HEK293T (cell line): ENCODE results near the gene PKD1L1.

Experiments
- BHLHE40 ChIP-seq: fragments of 450-650 bp; IDR thresholded peaks from 2 replicates; pipeline ENCODE4 v1.6.1; 2016; ENCODE audit warnings: mild to moderate bottlenecking, moderate library complexity, borderline replicate concordance
- FOXA1 ChIP-seq: fragments of 450-650 bp; IDR thresholded peaks from 2 replicates; pipeline ENCODE4 v1.6.1; 2016; ENCODE audit warnings: mild to moderate bottlenecking
- FOXK2 ChIP-seq: fragments of 450-650 bp; IDR thresholded peaks from 2 replicates; pipeline ENCODE4 v1.6.1; 2016; ENCODE audit warnings: mild to moderate bottlenecking
- HDGF ChIP-seq: fragments of 450-650 bp; IDR thresholded peaks from 2 replicates; pipeline ENCODE4 v1.6.1; 2017; ENCODE audit warnings: antibody characterized with exemption, borderline replicate concordance
- L3MBTL2 ChIP-seq: fragments of 450-650 bp; conservative IDR thresholded peaks from 2 replicates; pipeline ENCODE4 v1.6.1; 2016; ENCODE audit warnings: mild to moderate bottlenecking
- LEF1 ChIP-seq: fragments of 450-650 bp; IDR thresholded peaks from 2 replicates; pipeline ENCODE4 v1.6.1; 2017; ENCODE audit warnings: mild to moderate bottlenecking, borderline replicate concordance
- SP1 ChIP-seq: fragments of 450-650 bp; IDR thresholded peaks from 2 replicates; pipeline ENCODE4 v1.6.1; 2017
- SUZ12 ChIP-seq: fragments of 450-650 bp; IDR thresholded peaks from 2 replicates; pipeline ENCODE4 v1.6.1; 2016; ENCODE audit warnings: mild to moderate bottlenecking
- TARDBP ChIP-seq: fragments of 450-650 bp; IDR thresholded peaks from 2 replicates; pipeline ENCODE4 v1.6.1; 2016
- ZNF384 ChIP-seq: fragments of 450-650 bp; IDR thresholded peaks from 2 replicates; pipeline ENCODE4 v1.6.1; 2016
- TF ChIP-seq, protein P1 (sequence below): fragments of 450-650 bp; IDR thresholded peaks from 2 replicates; pipeline ENCODE4 v1.6.1; 2016

DNA sequence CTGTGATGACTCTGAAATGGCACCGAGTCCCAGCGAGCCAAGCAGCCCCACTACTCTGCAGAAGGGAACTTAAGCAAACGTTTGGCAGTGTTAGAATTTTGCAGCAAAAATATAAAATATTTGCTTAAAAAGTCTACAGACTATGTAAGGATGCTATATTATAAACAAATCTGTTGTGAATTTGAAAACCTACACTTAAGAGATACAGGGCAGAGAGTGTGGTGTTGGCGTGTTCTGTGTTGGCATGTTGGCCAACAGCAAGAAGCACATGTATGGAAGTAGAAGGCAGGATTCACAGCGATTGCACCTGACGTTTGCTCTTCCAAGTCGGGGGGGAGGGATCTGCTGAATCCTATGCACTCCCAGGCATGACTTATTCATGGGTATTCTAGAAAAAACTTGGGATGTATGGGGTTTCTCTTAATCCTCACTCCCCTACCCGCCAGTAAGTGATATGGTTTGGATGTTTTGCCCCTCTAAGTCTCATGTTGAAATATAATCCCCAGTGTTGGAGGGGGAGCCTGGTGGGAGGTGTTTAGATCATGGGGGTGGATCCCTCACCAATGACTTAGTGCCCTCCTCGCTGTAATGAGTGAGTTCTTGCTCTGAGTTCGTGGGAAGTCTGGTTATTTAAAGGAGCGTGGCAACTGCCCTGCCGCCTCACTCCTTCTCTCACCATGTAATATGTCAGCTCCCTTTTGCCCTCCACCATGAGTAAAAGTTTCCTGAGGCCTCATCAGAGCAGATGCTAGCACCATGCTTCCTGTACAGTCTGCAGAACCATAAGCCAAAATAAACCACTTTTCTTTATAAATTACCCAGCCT is 62.1 kb downstream of the PKD1L1 start:
- TF ChIP-seq SUZ12 (no peak), SP1 (no peak), FOXA1 (no peak), LEF1 (no peak), FOXK2 (no peak), TARDBP (no peak), ZNF384 (no peak), BHLHE40 (no peak), HDGF (no peak), L3MBTL2 (no peak)
- TF ChIP-seq, protein P1, sequence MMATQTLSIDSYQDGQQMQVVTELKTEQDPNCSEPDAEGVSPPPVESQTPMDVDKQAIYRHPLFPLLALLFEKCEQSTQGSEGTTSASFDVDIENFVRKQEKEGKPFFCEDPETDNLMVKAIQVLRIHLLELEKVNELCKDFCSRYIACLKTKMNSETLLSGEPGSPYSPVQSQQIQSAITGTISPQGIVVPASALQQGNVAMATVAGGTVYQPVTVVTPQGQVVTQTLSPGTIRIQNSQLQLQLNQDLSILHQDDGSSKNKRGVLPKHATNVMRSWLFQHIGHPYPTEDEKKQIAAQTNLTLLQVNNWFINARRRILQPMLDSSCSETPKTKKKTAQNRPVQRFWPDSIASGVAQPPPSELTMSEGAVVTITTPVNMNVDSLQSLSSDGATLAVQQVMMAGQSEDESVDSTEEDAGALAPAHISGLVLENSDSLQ, result no peak
